Activated T-helper 2 cell treated with anti-CD3 and anti-CD28 coated beads, Interferon-gamma antibody, Interleukin-2, Interleukin-4, amounts not matched to agents 10 μg/mL and 5 μg/mL and 100 μg/mL, durations not matched to agents 14 hours and 24 hours and 36 hours (primary cell): ENCODE measurements around the gene FUT6. TPM values are rescaled to one million over a fixed set of nuclear protein-coding genes. Genes with fewer than 3 reads are reported as not detected.

Experiments used
- DNase-seq: peaks from one replicate; pipeline ENCODE4 v3.0.0; 2021; ENCODE audit warnings: low spot score
- H3K27ac Mint-ChIP-seq: one replicate; pipeline ENCODE4 v1.8.0; 2021; ENCODE audit warnings: mixed read lengths
- H3K27me3 Mint-ChIP-seq: one replicate; pipeline ENCODE4 v1.8.0; 2021; ENCODE audit warnings: low read depth, mixed read lengths
- H3K36me3 Mint-ChIP-seq: one replicate; pipeline ENCODE4 v1.8.0; 2021; ENCODE audit warnings: low read depth, mixed read lengths
- H3K4me1 Mint-ChIP-seq: one replicate; pipeline ENCODE4 v1.8.0; 2021; ENCODE audit warnings: low read depth, mixed read lengths
- H3K4me3 Mint-ChIP-seq: one replicate; pipeline ENCODE4 v1.8.0; 2021; ENCODE audit warnings: low read depth, mild to moderate bottlenecking, moderate library complexity, mixed read lengths
- H3K9me3 Mint-ChIP-seq: one replicate; pipeline ENCODE4 v1.8.0; 2021; ENCODE audit warnings: mixed read lengths
- intact Hi-C: fragments of 100-400 bp; cut with micrococcal nuclease; formaldehyde crosslinking; loops from one replicate; pipeline ENCODE4 v1.15.1; 2023
- total RNA-seq: library from RNA; stranded (reverse); gene quantifications from 2 replicates; pipeline ENCODE4 v1.2.3, GENCODE V29; 2022

Gene FUT6
- total RNA-seq, 1 donor from 2014 or later = not detected

DNA sequence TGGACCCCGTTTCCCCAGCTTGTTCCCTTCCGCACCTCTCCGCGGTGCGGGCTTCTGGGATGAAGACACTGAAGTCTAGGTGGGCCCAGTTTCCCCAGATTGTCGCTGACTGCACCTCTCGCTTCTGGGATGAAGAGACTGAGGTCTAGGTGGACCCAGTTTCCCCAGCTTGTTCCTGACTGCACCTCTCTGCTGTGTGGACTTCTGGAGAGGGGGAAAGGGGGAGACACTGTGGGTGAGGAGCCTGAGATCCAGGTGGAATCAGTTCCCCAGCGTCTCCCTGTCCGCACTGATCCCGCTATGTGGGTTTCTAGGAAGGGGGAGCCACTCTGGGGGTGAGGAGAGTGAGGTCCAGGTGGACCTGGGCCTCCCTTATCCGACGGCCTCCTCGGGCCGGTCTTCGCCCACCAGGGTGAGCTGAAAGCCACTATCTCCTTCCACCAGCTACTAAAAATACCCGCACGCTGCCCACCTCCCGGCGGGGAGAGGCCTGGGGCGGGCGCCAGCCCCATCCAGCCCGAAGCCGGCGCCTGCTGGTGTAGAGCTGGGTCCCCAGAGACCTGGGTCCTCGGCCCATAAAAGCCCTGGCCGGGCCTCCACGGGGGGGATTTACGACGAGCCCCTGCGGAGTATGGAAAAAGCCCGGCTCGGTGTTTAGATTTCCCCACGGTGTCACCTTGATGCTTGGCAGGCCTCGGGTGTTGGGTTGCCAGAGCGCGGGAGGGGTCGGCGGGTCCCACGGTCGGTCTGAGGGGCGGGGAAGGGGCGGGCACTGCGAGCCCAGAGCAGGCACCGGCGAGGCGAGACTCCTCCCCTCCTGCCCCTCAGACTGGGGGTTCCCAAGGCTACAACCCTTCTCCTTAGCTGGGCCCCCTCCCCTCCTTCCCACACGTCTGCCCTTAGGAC, 10.6 kb downstream of the FUT6 start:
- Mint-ChIP-seq H3K9me3 (no peaks in the 10 kb centered on the region), H3K4me1 (peaks cover 5% of the 10 kb centered on the region)

DNA sequence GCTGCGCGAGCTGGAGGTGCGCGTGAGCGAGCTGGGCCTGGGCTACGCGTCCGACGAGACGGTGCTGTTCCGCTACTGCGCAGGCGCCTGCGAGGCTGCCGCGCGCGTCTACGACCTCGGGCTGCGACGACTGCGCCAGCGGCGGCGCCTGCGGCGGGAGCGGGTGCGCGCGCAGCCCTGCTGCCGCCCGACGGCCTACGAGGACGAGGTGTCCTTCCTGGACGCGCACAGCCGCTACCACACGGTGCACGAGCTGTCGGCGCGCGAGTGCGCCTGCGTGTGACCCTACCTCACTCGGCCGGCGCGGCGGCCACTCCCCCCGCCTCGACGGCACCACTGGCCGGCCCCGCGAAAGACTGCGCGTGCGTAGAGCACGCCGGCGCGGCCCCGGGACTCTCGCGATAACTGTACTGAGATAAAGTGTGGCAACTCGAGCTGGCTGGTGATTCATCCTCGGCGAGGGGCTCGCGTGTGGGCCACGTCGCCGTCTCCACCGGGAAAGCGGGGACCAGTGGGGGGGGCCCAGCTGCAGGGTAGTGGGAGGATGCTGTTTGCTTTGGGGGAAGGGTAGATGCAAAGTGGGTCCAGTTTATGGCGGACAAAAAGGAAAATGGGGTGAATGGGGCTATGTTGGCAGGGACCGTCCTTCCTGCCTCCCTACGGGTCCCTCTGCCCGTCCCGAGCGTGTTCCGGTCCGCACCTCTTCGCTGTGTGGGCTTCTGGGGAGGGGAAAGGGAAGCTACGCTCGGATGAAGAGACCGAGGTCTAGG, 11.4 kb downstream of the FUT6 start:
- H3K27ac Mint-ChIP-seq = peak overlapping the region; percentile 99
- H3K36me3 Mint-ChIP-seq = no peaks in the 10 kb centered on the region

More for the DNA sequence above, 10.6 kb downstream of the FUT6 start:
- Mint-ChIP-seq H3K27me3 (no peaks in the 10 kb centered on the region), H3K36me3 (no peaks in the 10 kb centered on the region), H3K27ac (peak overlapping the region; percentile 99), H3K4me3 (peak overlapping the region; percentile 99)
- intact Hi-C loops = loop anchor here (1.0 kb wide), 1 partner anchor 75 kb away; the partner anchor contains the start of gene VMAC
- no peak for DNase-seq

DNA sequence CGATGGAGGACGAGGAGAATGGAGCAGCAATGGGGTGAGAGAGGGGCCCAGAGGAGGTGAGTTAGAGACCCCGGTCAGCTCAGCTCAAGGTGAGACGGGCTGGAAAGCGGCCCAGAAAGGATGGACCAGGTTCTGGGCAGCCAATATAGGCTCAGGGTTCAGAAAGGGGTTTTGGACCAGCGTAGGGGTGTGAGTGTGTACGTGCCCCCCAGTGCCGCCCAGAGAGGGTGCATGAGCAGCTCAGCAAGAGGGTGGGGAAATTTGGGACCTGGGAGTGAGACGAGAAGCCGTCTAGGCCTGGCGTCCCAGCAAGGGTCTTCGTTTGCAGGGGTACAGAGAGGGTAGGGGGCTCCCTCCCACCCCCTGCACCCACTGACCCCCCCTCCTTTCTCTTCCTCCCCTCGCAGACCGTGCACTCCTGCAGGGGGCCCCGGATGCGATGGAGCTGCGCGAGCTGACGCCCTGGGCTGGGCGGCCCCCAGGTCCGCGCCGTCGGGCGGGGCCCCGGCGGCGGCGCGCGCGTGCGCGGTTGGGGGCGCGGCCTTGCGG, 12.1 kb downstream of the FUT6 start:
- Mint-ChIP-seq H3K9me3 (no peaks in the 10 kb centered on the region), H3K27ac (peak overlapping the region; percentile 86), H3K4me1 (peaks cover 5% of the 10 kb centered on the region), H3K4me3 (peak overlapping the region; percentile 88), H3K36me3 (no peaks in the 10 kb centered on the region), H3K27me3 (no peaks in the 10 kb centered on the region)
- no peak for DNase-seq
- intact Hi-C loops = no loop called here

More for the DNA sequence above, 11.4 kb downstream of the FUT6 start:
- DNase-seq = peak; percentile 96
- Mint-ChIP-seq H3K9me3 (no peaks in the 10 kb centered on the region), H3K4me3 (peak overlapping the region; percentile 99), H3K27me3 (no peaks in the 10 kb centered on the region), H3K4me1 (peaks cover 5% of the 10 kb centered on the region)
- intact Hi-C loops = loop anchor here (1.0 kb wide), 1 partner anchor 76 kb away; the partner anchor contains the start of gene VMAC

DNA sequence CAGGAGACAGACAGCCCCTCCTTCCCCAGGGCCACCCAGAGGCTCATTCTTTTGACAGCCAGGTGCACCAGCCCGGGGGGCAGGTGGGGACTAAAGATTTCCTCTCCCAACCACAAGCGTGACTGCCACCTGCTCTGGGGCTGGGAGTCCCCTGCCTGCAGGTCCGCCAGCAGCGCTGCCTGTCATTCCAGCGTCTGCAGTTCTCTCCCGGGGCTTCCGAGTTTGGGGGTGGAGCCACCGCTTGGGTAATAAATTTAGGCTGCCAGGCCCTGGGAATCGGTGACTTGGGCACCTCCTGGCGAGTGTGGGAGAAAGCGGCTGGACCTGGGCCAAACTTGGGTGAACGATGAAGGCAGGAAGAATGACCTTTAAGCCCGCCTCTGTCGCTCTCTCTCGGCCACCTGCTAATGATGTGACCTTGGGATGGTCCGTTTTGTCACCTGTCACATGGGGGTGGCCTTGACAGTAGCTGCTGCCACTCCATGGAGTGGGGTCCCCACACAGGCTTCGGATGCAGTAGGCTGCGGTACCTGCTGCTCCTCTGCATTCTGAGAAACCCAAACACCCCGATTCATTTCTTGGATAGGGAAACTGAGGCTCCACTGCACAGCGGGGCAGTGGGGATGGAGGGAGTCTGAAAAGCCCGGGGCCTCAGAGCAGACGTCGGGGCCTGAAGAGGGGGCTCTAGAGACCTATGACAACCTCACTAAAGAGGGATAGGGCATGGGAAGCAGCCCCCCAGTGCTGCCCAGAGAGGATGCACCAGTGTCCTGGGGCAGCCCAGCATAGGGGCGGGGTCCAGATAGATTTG, 12.8 kb downstream of the FUT6 start:
- no peaks in the 10 kb centered on the region for H3K36me3 Mint-ChIP-seq
- no peaks in the 10 kb centered on the region for H3K9me3 Mint-ChIP-seq
- peak overlapping the region; percentile 86 for H3K27ac Mint-ChIP-seq
- intact Hi-C loops = no loop called here
- no peak for DNase-seq
- H3K4me3 Mint-ChIP-seq = peak overlapping the region; percentile 88
- no peaks in the 10 kb centered on the region for H3K27me3 Mint-ChIP-seq
- peaks cover 5% of the 10 kb centered on the region for H3K4me1 Mint-ChIP-seq

DNA sequence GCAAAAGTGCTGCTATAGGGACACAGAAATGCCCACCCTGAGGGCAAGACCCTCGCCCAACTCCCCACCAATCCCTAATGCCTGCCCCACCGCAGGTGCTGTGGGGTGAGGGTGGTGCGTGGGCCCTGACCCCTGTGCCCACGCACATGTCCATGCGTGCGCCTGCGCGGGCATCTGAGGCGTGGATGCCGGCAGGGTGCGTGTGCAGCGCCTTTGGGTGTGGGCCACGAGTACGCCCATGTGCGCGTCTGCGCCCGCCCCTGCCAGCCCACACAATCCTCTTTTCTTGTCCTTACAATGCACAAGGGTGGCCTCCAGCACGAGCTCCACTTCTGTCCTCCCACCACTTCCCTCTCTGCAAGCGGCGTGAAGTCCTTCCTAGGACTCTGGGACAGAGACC, 14.3 kb downstream of the FUT6 start:
- DNase-seq = no peak
- no peaks in the 10 kb centered on the region for H3K27me3 Mint-ChIP-seq
- H3K36me3 Mint-ChIP-seq = no peaks in the 10 kb centered on the region
- peaks cover 5% of the 10 kb centered on the region for H3K4me1 Mint-ChIP-seq
- intact Hi-C loops = no loop called here
- no peak overlapping the region for H3K4me3 Mint-ChIP-seq
- H3K27ac Mint-ChIP-seq = no peak overlapping the region
- H3K9me3 Mint-ChIP-seq = no peaks in the 10 kb centered on the region

DNA sequence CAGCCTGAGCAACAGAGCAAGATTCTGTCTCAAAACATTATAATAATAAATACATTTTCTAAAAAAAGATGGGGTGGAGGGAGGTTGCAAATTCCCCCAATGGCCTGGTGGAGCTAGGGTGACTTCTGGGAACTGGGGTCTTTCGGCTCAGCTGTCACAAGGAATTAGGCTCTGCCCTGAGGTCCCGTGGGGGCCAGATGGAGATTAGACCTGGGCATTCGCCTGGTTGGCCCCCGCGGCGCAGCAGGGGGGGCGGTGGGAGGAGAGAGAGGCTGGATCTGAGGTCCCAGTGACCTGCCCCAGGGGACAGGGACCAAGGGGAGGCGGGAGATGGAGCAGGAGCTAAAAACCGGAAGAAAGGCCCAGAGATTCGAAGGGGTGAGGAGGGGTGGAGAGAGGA, 14.8 kb downstream of the FUT6 start:
- Mint-ChIP-seq H3K27me3 (no peaks in the 10 kb centered on the region), H3K4me3 (no peak overlapping the region), H3K27ac (no peak overlapping the region), H3K36me3 (no peaks in the 10 kb centered on the region), H3K4me1 (peaks cover 4% of the 10 kb centered on the region), H3K9me3 (no peaks in the 10 kb centered on the region)
- intact Hi-C loops = no loop called here
- DNase-seq = no peak

DNA sequence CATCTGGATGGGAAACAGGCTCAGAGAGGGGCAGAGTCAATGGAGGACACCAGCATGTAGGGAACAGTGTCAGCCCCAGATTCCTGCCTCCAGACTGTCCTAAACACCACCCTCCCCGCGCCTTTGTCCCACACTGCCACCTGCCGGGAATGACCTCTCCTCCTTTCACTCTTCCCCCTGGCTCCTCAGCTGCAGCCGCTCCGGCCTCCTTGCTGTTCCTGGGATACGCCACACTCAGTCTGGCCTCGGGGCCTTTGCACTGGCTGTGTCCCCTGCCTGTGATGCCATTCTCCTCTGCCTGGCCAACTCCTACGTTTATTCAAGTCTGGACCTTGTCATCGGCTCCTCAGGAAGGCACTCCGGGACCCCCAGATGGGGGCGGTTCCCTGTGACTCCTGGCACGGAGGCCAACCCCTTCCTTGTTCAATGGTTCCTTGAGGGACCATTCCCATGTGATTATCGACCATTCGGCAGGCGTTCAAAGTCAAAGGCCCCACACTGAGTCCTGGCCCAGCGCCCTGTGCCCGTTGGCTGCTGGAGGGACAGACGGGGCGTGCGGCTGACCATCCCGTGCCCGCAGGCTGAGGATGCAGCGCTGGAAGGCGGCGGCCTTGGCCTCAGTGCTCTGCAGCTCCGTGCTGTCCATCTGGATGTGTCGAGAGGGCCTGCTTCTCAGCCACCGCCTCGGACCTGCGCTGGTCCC, 15.8 kb downstream of the FUT6 start:
- no peaks in the 10 kb centered on the region for H3K9me3 Mint-ChIP-seq

DNA sequence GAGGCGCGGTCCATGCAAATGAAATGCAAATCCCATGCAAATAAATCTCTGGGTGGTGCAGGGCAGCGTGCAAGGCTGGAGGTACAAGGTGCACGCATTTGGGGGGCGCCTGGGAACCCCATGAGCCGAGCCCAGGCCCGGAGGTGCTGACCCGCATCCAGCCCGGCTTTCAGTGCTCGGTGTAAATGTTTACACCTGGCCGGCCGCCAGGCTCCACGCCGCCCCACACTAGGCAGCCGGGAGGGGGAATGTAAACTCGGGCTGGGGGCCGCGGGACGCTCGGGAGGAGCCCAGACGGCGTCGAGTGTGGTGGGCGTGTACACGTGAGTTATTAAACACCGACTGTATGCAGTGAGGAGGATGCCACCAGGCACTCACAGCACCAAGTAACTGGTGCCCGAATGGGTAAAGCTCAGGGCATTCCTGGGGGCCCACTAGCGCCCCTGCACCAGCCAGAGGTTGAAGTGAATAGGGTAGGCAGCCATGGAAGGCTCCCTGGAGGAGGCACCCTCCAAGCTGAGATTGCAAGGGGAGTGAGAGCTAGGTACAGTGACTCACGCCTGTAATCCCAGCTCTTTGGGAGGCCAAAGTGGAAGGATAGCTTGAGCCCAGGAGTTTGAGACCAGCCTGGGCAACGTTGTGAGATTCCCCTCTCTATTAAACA, 17.2 kb downstream of the FUT6 start:
- DNase-seq = no peak
- Mint-ChIP-seq H3K27ac (no peak overlapping the region), H3K36me3 (no peaks in the 10 kb centered on the region), H3K4me3 (no peak overlapping the region), H3K9me3 (no peaks in the 10 kb centered on the region), H3K4me1 (peaks cover 4% of the 10 kb centered on the region), H3K27me3 (no peaks in the 10 kb centered on the region)
- intact Hi-C loops = no loop called here

More for the DNA sequence above, 15.8 kb downstream of the FUT6 start:
- Mint-ChIP-seq H3K27me3 (no peaks in the 10 kb centered on the region), H3K36me3 (no peaks in the 10 kb centered on the region), H3K4me3 (no peak overlapping the region), H3K4me1 (peaks cover 4% of the 10 kb centered on the region), H3K27ac (no peak overlapping the region)
- intact Hi-C loops = no loop called here
- no peak for DNase-seq

DNA sequence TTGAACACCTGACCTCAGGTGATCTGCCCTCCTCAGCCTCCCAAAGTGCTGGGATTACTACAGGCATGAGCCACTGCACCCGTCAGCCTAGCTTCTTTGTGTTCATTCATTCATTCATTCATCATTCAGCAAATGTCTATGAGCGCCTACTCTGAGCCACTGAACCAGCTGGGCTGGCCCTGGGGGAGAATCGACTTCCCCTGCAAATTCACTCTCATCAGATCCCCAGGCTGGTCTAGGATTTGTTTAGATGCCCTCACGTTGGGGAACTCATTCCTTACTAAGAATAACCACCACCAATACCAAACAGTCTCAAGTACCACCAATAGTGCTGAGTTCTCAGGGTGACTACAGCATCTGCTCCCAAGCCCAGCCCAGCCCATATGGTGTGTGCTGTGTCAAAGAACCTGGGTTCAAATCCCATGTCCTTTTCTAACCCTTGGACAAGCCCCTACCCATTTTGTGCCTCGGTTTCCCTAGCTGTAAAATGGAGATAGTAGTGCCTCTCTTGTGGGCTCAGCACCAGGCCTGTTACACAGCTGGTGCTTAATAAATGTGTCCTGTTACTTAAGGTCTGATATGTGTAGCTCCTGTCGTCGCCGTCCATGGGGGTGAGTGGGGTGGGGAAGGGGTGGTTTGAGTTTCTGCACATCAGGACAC, 17.9 kb downstream of the FUT6 start:
- no peak overlapping the region for H3K4me3 Mint-ChIP-seq
- no peaks in the 10 kb centered on the region for H3K9me3 Mint-ChIP-seq
- intact Hi-C loops = no loop called here
- H3K4me1 Mint-ChIP-seq = no peaks in the 10 kb centered on the region
- no peak overlapping the region for H3K27ac Mint-ChIP-seq
- H3K36me3 Mint-ChIP-seq = no peaks in the 10 kb centered on the region
- H3K27me3 Mint-ChIP-seq = peaks cover 3% of the 10 kb centered on the region
- DNase-seq = no peak

DNA sequence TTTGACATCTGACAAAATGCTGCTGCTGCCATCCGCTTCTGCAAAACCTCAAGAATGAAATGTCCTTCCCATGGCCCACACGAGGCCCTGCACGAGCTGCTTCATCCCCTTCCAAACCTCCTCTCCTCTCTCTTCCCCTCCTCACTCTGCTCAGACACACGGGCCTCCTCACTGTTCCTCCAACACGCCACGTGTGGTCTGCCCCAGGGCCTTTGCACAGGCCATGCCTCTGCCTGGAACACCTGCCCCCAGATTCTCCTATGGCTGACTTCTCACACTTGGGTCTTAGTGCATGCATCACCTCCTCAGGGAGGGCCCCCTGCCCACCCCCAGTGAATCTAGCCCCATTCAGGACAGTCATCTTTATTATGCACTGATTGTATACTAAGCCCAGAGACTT, 18.7 kb downstream of the FUT6 start:
- intact Hi-C loops = no loop called here
- Mint-ChIP-seq H3K4me3 (no peak overlapping the region), H3K27ac (no peak overlapping the region), H3K9me3 (no peaks in the 10 kb centered on the region), H3K27me3 (peaks cover 5% of the 10 kb centered on the region), H3K4me1 (no peaks in the 10 kb centered on the region), H3K36me3 (no peaks in the 10 kb centered on the region)
- no peak for DNase-seq

DNA sequence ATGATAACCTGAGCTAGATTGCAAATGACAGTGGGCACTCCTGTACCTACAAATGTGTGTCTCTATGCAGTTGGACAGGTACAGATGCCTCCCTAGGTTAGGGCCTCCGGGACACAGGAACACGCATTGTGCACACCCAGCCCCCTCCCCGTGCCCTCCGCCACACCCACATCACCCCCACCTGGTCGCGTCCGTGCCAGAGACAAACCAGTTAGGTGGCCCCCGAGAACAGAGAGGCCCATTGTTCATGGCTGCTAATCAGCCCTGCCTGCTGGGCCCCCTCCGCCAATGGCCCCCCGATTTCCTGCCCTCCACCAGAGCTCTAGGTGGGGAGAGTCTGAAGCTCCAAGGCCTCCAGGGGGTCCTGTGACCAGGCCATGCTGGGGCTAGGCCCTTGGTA, 20.9 kb downstream of the FUT6 start:
- Mint-ChIP-seq H3K36me3 (no peaks in the 10 kb centered on the region), H3K27me3 (peaks cover 5% of the 10 kb centered on the region), H3K9me3 (no peaks in the 10 kb centered on the region), H3K4me3 (no peak overlapping the region), H3K27ac (no peak overlapping the region), H3K4me1 (no peaks in the 10 kb centered on the region)
- no peak for DNase-seq
- intact Hi-C loops = no loop called here
